Neural progenitor cell (in vitro differentiated cells): ENCODE results near the gene SEMA6B.

ENCODE experiments used
- EZH2 ChIP-seq: fragments of 200-600 bp; sonication (generic); IDR thresholded peaks from 2 replicates; pipeline ENCODE4 v1.6.1; 2017; ENCODE audit warnings: antibody characterized with exemption, mild to moderate bottlenecking, moderate library complexity
- TF ChIP-seq, protein P1 (sequence below): fragments of 200-600 bp; sonication (generic); IDR thresholded peaks from 2 replicates; pipeline ENCODE4 v1.5.1; 2017; ENCODE audit warnings: antibody characterized with exemption, mild to moderate bottlenecking

DNA sequence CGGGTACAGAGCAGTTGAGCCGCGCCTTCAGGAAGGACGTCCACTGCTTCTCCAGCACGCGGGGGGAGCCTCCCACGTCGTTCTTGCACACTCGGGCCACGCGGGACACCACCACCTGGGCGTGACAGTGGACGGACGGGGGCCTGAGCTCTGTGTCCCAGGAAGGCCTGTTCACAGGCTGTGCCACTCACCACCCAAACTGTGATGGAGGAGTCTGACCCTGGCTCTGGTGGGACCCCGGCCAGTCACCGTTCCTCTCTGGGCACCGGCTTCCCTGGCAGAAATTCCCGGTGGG, 7.0 kb downstream of the SEMA6B start:
- TF ChIP-seq, protein P1, sequence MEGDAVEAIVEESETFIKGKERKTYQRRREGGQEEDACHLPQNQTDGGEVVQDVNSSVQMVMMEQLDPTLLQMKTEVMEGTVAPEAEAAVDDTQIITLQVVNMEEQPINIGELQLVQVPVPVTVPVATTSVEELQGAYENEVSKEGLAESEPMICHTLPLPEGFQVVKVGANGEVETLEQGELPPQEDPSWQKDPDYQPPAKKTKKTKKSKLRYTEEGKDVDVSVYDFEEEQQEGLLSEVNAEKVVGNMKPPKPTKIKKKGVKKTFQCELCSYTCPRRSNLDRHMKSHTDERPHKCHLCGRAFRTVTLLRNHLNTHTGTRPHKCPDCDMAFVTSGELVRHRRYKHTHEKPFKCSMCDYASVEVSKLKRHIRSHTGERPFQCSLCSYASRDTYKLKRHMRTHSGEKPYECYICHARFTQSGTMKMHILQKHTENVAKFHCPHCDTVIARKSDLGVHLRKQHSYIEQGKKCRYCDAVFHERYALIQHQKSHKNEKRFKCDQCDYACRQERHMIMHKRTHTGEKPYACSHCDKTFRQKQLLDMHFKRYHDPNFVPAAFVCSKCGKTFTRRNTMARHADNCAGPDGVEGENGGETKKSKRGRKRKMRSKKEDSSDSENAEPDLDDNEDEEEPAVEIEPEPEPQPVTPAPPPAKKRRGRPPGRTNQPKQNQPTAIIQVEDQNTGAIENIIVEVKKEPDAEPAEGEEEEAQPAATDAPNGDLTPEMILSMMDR = no peak
- TF ChIP-seq EZH2 = no peak
